ENCODE results near the gene WDR35.

GRCh38 chr2:19990416-19990728, 467 bp upstream of the WDR35 start:
- TF ChIP-seq, protein P1, sequence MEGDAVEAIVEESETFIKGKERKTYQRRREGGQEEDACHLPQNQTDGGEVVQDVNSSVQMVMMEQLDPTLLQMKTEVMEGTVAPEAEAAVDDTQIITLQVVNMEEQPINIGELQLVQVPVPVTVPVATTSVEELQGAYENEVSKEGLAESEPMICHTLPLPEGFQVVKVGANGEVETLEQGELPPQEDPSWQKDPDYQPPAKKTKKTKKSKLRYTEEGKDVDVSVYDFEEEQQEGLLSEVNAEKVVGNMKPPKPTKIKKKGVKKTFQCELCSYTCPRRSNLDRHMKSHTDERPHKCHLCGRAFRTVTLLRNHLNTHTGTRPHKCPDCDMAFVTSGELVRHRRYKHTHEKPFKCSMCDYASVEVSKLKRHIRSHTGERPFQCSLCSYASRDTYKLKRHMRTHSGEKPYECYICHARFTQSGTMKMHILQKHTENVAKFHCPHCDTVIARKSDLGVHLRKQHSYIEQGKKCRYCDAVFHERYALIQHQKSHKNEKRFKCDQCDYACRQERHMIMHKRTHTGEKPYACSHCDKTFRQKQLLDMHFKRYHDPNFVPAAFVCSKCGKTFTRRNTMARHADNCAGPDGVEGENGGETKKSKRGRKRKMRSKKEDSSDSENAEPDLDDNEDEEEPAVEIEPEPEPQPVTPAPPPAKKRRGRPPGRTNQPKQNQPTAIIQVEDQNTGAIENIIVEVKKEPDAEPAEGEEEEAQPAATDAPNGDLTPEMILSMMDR (IDR thresholded peaks at IDR 0.05): no peak
- TF ChIP-seq POLR2A (IDR thresholded peaks at IDR 0.05): no peak
